OCI-LY1 (cell line): ENCODE measurements around the gene PRSS8.

Experiments
- EZH2 ChIP-seq: fragments of 200-600 bp; sonication (generic), shearing (Covaris generic); IDR thresholded peaks from 2 replicates; pipeline ENCODE4 v1.8.0; 2017; ENCODE audit warnings: borderline replicate concordance, mixed run types, mild to moderate bottlenecking, antibody characterized with exemption, low read length, moderate library complexity, mixed read lengths
- TF ChIP-seq, protein P1 (sequence below): fragments of 200-600 bp; sonication (generic), shearing (Covaris generic); IDR thresholded peaks from 2 replicates; pipeline ENCODE4 v1.5.1; 2017; ENCODE audit warnings: mild to moderate bottlenecking, antibody characterized with exemption, low read length, moderate library complexity, mixed read lengths

DNA sequence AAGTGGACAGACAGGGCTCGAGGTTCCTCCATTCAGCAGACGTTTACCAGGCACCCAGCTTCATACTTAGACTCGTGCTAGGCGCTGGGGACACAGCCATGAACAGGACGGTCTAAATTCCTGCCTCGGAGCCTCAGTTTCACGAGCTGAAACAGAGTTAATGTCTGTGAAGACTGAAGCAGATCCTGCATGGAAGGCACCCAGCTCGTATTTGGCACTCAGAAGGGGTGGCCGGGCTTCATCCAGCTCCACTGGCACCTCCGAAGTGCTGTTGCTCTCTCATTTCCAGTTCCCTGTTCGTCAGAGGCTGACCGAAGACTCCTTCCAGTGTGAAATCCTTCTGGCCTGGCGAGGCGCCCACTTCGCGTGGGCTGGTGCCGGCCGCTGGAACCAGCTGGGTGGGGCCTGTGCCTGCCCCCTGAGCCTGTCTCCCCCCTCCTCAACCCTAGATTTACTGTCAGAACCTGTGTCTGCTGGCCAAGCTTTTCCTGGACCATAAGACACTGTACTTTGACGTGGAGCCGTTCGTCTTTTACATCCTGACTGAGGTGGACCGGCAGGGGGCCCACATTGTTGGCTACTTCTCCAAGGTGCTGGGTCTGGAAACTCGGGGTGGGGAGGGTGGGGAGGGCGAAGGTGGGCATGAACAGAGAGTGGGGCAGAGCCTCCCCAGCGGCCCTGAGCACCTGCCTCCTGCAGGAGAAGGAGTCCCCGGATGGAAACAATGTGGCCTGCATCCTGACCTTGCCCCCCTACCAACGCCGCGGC is 5.8 kb downstream of the PRSS8 start:
- TF ChIP-seq, protein P1, sequence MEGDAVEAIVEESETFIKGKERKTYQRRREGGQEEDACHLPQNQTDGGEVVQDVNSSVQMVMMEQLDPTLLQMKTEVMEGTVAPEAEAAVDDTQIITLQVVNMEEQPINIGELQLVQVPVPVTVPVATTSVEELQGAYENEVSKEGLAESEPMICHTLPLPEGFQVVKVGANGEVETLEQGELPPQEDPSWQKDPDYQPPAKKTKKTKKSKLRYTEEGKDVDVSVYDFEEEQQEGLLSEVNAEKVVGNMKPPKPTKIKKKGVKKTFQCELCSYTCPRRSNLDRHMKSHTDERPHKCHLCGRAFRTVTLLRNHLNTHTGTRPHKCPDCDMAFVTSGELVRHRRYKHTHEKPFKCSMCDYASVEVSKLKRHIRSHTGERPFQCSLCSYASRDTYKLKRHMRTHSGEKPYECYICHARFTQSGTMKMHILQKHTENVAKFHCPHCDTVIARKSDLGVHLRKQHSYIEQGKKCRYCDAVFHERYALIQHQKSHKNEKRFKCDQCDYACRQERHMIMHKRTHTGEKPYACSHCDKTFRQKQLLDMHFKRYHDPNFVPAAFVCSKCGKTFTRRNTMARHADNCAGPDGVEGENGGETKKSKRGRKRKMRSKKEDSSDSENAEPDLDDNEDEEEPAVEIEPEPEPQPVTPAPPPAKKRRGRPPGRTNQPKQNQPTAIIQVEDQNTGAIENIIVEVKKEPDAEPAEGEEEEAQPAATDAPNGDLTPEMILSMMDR, result no peak
- no peak for TF ChIP-seq EZH2
